OCI-LY1 (cell line): ENCODE results near the gene CLTCL1.

ENCODE experiments used
- H2AFZ ChIP-seq: fragments of 200-600 bp; sonication (generic), shearing (Covaris generic); 2 replicates; pipeline ENCODE4 v1.6.0; 2014; ENCODE audit warnings: antibody characterized with exemption, mild to moderate bottlenecking, low read length
- H3F3A ChIP-seq: fragments of 200-600 bp; sonication (generic), shearing (Covaris generic); 2 replicates; pipeline ENCODE4 v1.6.0; 2014; ENCODE audit warnings: mild to moderate bottlenecking, antibody characterized with exemption, low read length, moderate library complexity; ENCODE audit not compliant: insufficient read depth
- H3K27ac ChIP-seq: fragments of 200-600 bp; sonication (generic); 2 replicates; pipeline ENCODE4 v1.5.1; 2014; ENCODE audit warnings: low read length, mixed run types, mild to moderate bottlenecking, low read depth; ENCODE audit not compliant: poor library complexity, severe bottlenecking
- H3K27me3 ChIP-seq: fragments of 200-600 bp; sonication (generic); 2 replicates; pipeline ENCODE4 v1.6.0; 2014; ENCODE audit warnings: antibody characterized with exemption, mild to moderate bottlenecking, low read length, moderate library complexity; ENCODE audit not compliant: insufficient read depth
- H3K36me3 ChIP-seq: fragments of 200-600 bp; sonication (generic); 2 replicates; pipeline ENCODE4 v1.6.1; 2014; ENCODE audit warnings: mild to moderate bottlenecking, antibody characterized with exemption, low read length, moderate library complexity, mixed read lengths; ENCODE audit not compliant: insufficient read depth
- H3K4me1 ChIP-seq: fragments of 200-600 bp; sonication (generic); 2 replicates; pipeline ENCODE4 v1.5.1; 2014; ENCODE audit warnings: mild to moderate bottlenecking, low read length, moderate library complexity; ENCODE audit not compliant: insufficient read depth, severe bottlenecking
- H3K4me2 ChIP-seq: fragments of 200-600 bp; sonication (generic), shearing (Covaris generic); 2 replicates; pipeline ENCODE4 v1.6.1; 2014; ENCODE audit warnings: low read length
- H3K4me3 ChIP-seq: fragments of 200-600 bp; sonication (generic); 2 replicates; pipeline ENCODE4 v1.5.1; 2014; ENCODE audit warnings: low read length, low read depth, mild to moderate bottlenecking, mixed read lengths; ENCODE audit not compliant: poor library complexity, severe bottlenecking
- H3K79me2 ChIP-seq: fragments of 200-600 bp; shearing (Covaris generic); 2 replicates; pipeline ENCODE4 v1.6.1; 2016; ENCODE audit warnings: mixed run types, low read length, mixed read lengths; ENCODE audit not compliant: insufficient read depth
- H3K9ac ChIP-seq: fragments of 200-600 bp; sonication (generic), shearing (Covaris generic); 2 replicates; pipeline ENCODE4 v1.6.1; 2014; ENCODE audit warnings: mild to moderate bottlenecking, low read length, mixed read lengths
- H3K9me2 ChIP-seq: fragments of 200-600 bp; sonication (generic), shearing (Covaris generic); 2 replicates; pipeline ENCODE4 v1.6.1; 2014; ENCODE audit warnings: low read depth, mild to moderate bottlenecking, low read length, mixed read lengths
- H3K9me3 ChIP-seq: fragments of 200-600 bp; shearing (Covaris generic); 2 replicates; pipeline ENCODE4 v1.6.1; 2014; ENCODE audit warnings: low read length, mixed read lengths
- H4K20me1 ChIP-seq: fragments of 200-600 bp; sonication (generic), shearing (Covaris generic); 2 replicates; pipeline ENCODE4 v1.6.0; 2016; ENCODE audit warnings: mild to moderate bottlenecking, low read length; ENCODE audit not compliant: insufficient read depth
- EZH2 ChIP-seq: fragments of 200-600 bp; sonication (generic), shearing (Covaris generic); IDR thresholded peaks from 2 replicates; pipeline ENCODE4 v1.8.0; 2017; ENCODE audit warnings: borderline replicate concordance, mixed run types, mild to moderate bottlenecking, antibody characterized with exemption, low read length, moderate library complexity, mixed read lengths
- TF ChIP-seq, protein P1 (sequence below): fragments of 200-600 bp; sonication (generic), shearing (Covaris generic); IDR thresholded peaks from 2 replicates; pipeline ENCODE4 v1.5.1; 2017; ENCODE audit warnings: mild to moderate bottlenecking, antibody characterized with exemption, low read length, moderate library complexity, mixed read lengths

CLTCL1 gene

DNA sequence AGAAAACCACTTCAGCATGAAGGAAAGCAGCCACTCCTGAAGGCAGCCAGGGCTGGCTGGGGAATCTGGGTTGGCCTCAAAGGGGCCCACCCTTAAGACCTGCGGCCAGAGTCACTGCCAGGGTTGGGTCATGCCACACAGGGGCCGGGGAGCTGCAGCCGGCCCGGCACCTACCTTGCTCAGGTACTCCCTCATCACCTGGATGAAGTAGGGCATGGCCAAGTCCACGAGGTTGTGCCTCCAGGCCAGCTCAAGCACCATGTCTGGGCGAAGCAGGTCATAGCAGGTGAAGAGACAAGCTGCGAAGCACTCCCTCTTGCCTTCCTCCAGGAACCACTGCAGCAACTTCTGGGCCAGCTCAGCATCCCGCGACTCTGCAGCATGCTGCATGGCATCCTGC is 108.3 kb downstream of the CLTCL1 start:
- no peak for TF ChIP-seq EZH2
- TF ChIP-seq, protein P1, sequence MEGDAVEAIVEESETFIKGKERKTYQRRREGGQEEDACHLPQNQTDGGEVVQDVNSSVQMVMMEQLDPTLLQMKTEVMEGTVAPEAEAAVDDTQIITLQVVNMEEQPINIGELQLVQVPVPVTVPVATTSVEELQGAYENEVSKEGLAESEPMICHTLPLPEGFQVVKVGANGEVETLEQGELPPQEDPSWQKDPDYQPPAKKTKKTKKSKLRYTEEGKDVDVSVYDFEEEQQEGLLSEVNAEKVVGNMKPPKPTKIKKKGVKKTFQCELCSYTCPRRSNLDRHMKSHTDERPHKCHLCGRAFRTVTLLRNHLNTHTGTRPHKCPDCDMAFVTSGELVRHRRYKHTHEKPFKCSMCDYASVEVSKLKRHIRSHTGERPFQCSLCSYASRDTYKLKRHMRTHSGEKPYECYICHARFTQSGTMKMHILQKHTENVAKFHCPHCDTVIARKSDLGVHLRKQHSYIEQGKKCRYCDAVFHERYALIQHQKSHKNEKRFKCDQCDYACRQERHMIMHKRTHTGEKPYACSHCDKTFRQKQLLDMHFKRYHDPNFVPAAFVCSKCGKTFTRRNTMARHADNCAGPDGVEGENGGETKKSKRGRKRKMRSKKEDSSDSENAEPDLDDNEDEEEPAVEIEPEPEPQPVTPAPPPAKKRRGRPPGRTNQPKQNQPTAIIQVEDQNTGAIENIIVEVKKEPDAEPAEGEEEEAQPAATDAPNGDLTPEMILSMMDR = no peak
- no peak overlapping the region for H3K9ac ChIP-seq

DNA sequence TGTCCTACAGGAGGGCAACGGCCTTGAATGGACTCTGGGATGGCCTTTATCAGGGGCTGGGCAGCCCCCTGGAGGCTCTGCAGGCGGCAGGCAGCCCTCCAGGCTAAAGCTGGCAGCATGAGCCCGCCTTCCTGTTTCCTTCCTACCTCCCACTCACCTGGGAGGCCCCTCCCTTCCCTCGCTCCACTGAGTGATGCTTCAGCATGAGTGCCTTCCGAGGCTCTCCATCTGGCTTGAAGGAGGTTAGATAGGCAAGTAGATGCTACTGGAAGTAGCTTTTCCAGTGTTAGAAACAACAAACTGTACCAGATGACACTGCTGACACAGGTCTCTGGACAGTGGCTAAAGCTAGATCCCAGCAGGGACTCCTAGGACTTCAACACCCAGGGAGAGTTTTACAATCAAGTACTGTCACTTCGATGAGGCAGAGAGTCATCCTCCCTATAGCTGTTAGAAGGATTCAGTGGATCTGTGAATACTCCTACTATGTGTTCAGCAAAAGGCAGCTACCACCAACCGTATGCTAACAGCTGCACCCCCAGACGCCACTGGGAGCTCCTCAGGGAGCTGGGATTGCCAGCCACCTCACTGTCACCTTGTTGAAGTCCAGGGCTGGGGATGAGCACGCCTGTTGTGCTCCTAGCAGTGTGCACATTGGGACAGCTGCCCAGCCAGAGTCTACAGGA is 108.9 kb downstream of the CLTCL1 start:
- Histone ChIP-seq H3K9me2 (no peaks in the 10 kb centered on the region), H3K36me3 (no peaks in the 10 kb centered on the region), H3K9ac (no peak overlapping the region), H3K4me3 (no peak overlapping the region), H3K27ac (no peak overlapping the region), H3K4me1 (peaks cover 9% of the 10 kb centered on the region), H4K20me1 (no peaks in the 10 kb centered on the region), H3K27me3 (no peaks in the 10 kb centered on the region; the same call in 1 of the 2 replicates), H3F3A (no peaks in the 10 kb centered on the region), H3K79me2 (no peaks in the 10 kb centered on the region), H2AFZ (no peak overlapping the region), H3K9me3 (no peaks in the 10 kb centered on the region), H3K4me2 (no peak overlapping the region)
- TF ChIP-seq EZH2 = no peak
- TF ChIP-seq, protein P1 = no peak

More for the DNA sequence above, 108.3 kb downstream of the CLTCL1 start:
- peaks cover 8% of the 10 kb centered on the region for H3K4me1 ChIP-seq
- no peaks in the 10 kb centered on the region for H4K20me1 ChIP-seq
- H3K4me3 ChIP-seq = no peak overlapping the region
- H3K36me3 ChIP-seq = no peaks in the 10 kb centered on the region
- H3K27me3 ChIP-seq = no peaks in the 10 kb centered on the region; the same call in 1 of the 2 replicates
- H3K79me2 ChIP-seq = no peaks in the 10 kb centered on the region
- H3K9me3 ChIP-seq = no peaks in the 10 kb centered on the region
- H3F3A ChIP-seq = no peaks in the 10 kb centered on the region
- H2AFZ ChIP-seq = no peak overlapping the region
- H3K4me2 ChIP-seq = no peak overlapping the region
- no peak overlapping the region for H3K27ac ChIP-seq
- no peaks in the 10 kb centered on the region for H3K9me2 ChIP-seq

DNA sequence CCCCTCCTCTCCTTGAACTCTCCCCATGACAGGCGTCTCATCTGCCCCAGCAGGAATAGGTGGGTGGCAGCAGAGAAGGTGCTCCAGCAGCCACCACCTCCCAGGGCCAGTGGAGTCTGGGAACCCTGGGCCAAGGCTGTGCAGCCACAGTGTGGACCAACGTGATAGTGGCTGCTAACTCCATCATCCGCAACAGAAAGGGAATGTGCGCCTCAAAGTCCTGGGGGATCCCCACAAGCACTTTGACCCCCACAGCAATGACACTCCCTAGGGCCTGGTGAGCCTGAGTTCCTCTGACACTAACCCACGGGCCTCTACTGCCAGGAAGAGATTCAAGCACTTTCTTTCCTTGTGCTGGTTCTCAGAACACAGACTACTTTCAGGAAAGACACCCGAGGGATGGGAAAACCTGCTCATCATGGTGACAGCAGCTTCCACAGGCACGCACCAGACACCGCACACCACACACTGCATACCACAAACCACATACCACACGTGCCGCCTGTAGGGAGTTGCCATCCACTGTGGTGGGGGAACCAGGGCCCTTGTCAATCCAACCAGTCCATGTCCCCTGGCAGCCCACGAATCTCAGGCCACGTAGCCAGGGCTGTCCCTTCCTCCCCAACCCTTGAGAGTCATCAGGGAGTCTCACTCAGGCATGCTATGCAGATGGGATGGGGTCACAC is 109.6 kb downstream of the CLTCL1 start:
- Histone ChIP-seq H3K27me3 (no peaks in the 10 kb centered on the region; the same call in 1 of the 2 replicates), H3K9me3 (no peaks in the 10 kb centered on the region), H3K36me3 (no peaks in the 10 kb centered on the region), H3K27ac (no peak overlapping the region), H3K4me2 (no peak overlapping the region), H3K9me2 (no peaks in the 10 kb centered on the region), H3K4me3 (no peak overlapping the region), H3K4me1 (peaks cover 16% of the 10 kb centered on the region), H3K9ac (no peak overlapping the region), H4K20me1 (no peaks in the 10 kb centered on the region), H2AFZ (no peak overlapping the region), H3K79me2 (no peaks in the 10 kb centered on the region), H3F3A (no peaks in the 10 kb centered on the region)
- TF ChIP-seq, protein P1 = no peak
- TF ChIP-seq EZH2 = no peak
